K562 (cell line): ENCODE measurements around the gene SH3TC1. TPM values are rescaled to one million over a fixed set of nuclear protein-coding genes. Genes with fewer than 3 reads are reported as not detected.
A peak's percentile ranks its signal among the peaks of the same experiment; 100 is the strongest.

Experiments used
- ATAC-seq: fragments of 200-7000 bp; cut with Tn5 transposase; 3 replicates; pipeline ENCODE4 v1.9.1; 2020; ENCODE audit warnings: moderate library complexity
- BruUV-seq: library from RNA; stranded (reverse); fragments of 400-500 nt; replicated peaks from 2 replicates; lab custom pipeline; 2021; lab: Mats Ljungman, UMichigan
- CTCF ChIA-PET: fragments of 300-600 bp; formaldehyde crosslinking; extraction: SDS; loops from one replicate; lab custom pipeline; 2021; ENCODE audit warnings: low intra/inter-chr PET ratio; lab: Yijun Ruan, JAX
- POLR2A ChIA-PET: fragments of 300-600, 350-650 bp; sonication (Branson Sonifier 250); formaldehyde crosslinking; extraction: SDS; loops from one replicate; lab custom pipeline; 2021; ENCODE audit warnings: antibody characterized with exemption, inconsistent platforms; lab: Yijun Ruan, JAX
- DNase-seq, 4 experiments: peaks; one replicate each; pipeline versions ENCODE4 v3.0.0 to v3.0.0-alpha.2; 2011 to 2018; ENCODE audit warnings: low spot score in 3 of 4, mixed read lengths in 3 of 4; ENCODE audit errors: extremely low read depth in 1 of 4
- FAIRE-seq: peaks from 2 replicates; lab custom pipeline; 2011; peaks lifted over from hg19 to GRCh38; lab: Jason Lieb, UNC
- H2AFZ ChIP-seq: 2 replicates; pipeline ENCODE4 v1.6.0; 2011; ENCODE audit warnings: low read depth, low read length, control low read depth, inconsistent platforms
- H3K27ac ChIP-seq: fragments of 200-600 bp; 3 replicates; pipeline ENCODE4 v1.8.0; 2011; ENCODE audit warnings: low read depth, mild to moderate bottlenecking, control low read depth, inconsistent platforms, low read length, moderate library complexity, mixed read lengths; ENCODE audit errors: extremely low read depth
- H3K27me3 ChIP-seq, 2 experiments: fragments of 300-600 bp in 1 of 2; 2 replicates in 1 of 2; 3 replicates in 1 of 2; pipeline versions ENCODE4 v1.6.0 to v1.8.0; 2011; ENCODE audit warnings: inconsistent platforms in 2 of 2, low read length in 2 of 2, mild to moderate bottlenecking in 1 of 2, mixed read lengths in 1 of 2, moderate library complexity in 1 of 2; ENCODE audit not compliant: control insufficient read depth in 2 of 2, insufficient read depth in 2 of 2
- H3K36me3 ChIP-seq: fragments of 300-600 bp; 3 replicates; pipeline ENCODE4 v1.8.0; 2011; ENCODE audit warnings: mild to moderate bottlenecking, low read length, inconsistent platforms; ENCODE audit not compliant: control insufficient read depth, insufficient read depth
- H3K4me1 ChIP-seq, 2 experiments: fragments of 200-600 bp in 1 of 2; replicated peaks in 1 of 2; 2 replicates in 1 of 2; 3 replicates in 1 of 2; pipeline versions ENCODE4 v1.5.1 to v1.8.0; 2011; ENCODE audit warnings: inconsistent platforms in 2 of 2, low read length in 2 of 2, mild to moderate bottlenecking in 1 of 2, mixed read lengths in 1 of 2, moderate library complexity in 1 of 2; ENCODE audit not compliant: control insufficient read depth in 2 of 2, insufficient read depth in 2 of 2
- H3K4me2 ChIP-seq: 2 replicates; pipeline ENCODE4 v1.6.1; 2011; ENCODE audit warnings: low read length, control low read depth, inconsistent platforms, mixed read lengths; ENCODE audit not compliant: insufficient read depth
- H3K4me3 ChIP-seq: fragments of 200-600 bp; sonication (generic), shearing (Covaris generic); 2 replicates; pipeline ENCODE4 v1.5.1; 2016; ENCODE audit warnings: control low read depth, inconsistent platforms
- H3K79me2 ChIP-seq: fragments of 200-600 bp; 3 replicates; pipeline ENCODE4 v1.8.0; 2011; ENCODE audit warnings: low read length, inconsistent platforms; ENCODE audit not compliant: control insufficient read depth, insufficient read depth
- H3K9ac ChIP-seq, 2 experiments: 2 replicates each; pipeline versions ENCODE4 v1.6.0 to v1.6.1; 2011; ENCODE audit warnings: low read depth in 2 of 2, low read length in 2 of 2, control low read depth in 1 of 2, inconsistent platforms in 1 of 2, mild to moderate bottlenecking in 1 of 2, mixed read lengths in 1 of 2; ENCODE audit not compliant: insufficient read depth in 1 of 2
- H3K9me1 ChIP-seq: one replicate; pipeline ENCODE4 v1.6.0; 2011; ENCODE audit warnings: inconsistent platforms, mild to moderate bottlenecking, low read length, moderate library complexity; ENCODE audit not compliant: control insufficient read depth, insufficient read depth
- H3K9me3 ChIP-seq: replicated peaks from 2 replicates; pipeline ENCODE4 v1.5.1; 2011; ENCODE audit warnings: low read depth, low read length, inconsistent platforms; ENCODE audit not compliant: control insufficient read depth, insufficient read depth
- H4K20me1 ChIP-seq: replicated peaks from 2 replicates; pipeline ENCODE4 v1.6.1; 2011; ENCODE audit warnings: low read length, inconsistent platforms, mixed read lengths; ENCODE audit not compliant: control insufficient read depth, insufficient read depth
- SRF ChIP-seq, 2 experiments: fragments of 250-450, 450-650 bp in 1 of 2; sonication (Bioruptor Pico) in 1 of 2; sonication (generic) in 1 of 2; formaldehyde crosslinking; IDR thresholded peaks; 2 replicates each; pipeline versions ENCODE4 v1.5.0 to v1.5.1; 2020 to 2022; ENCODE audit warnings: mild to moderate bottlenecking in 1 of 2, missing genetic modification reagents in 1 of 2
- SRSF9 ChIP-seq: fragments of 200-400 bp; formaldehyde crosslinking; IDR thresholded peaks from 2 replicates; pipeline ENCODE4 v1.6.1; 2017; ENCODE audit warnings: low read depth, low read length, borderline replicate concordance
- ZKSCAN1 ChIP-seq: fragments of 150-350 bp; IDR thresholded peaks from 2 replicates; pipeline ENCODE4 v1.6.1; 2016; ENCODE audit warnings: low read depth, low read length
- WGBS: fragments of 100-300 bp; shearing (Covaris generic); methylation state at CpG from one replicate; pipeline ENCODE4 v1.1.6; 2016; ENCODE audit warnings: low coverage, mixed read lengths; ENCODE audit not compliant: insufficient coverage; ENCODE audit errors: missing lambda C conversion rate; 5-methylcytosine and 5-hydroxymethylcytosine counted together
- in situ Hi-C: fragments of 300-500 bp; cut with MboI; formaldehyde crosslinking; loops from 4 replicates; pipeline ENCODE4 v1.15.0; 2018; ENCODE audit warnings: inconsistent platforms, mixed read lengths
- intact Hi-C: fragments of 100-400 bp; cut with micrococcal nuclease; formaldehyde crosslinking; loops from 2 replicates; pipeline ENCODE4 v1.14.2; 2022
- polyA plus RNA-seq, 8 experiments: library from polyadenylated mRNA; depleted of rRNA in 4 of 8; stranded (reverse) in 5 of 8; unstranded in 3 of 8; fragments of >200 nt; fragmentation: Nextera tagmentation in 2 of 8; fragmentation: Illumina TruSeq in 1 of 8; extraction: Ambion mirVana in 2 of 8; extraction: Trizol in 1 of 8; gene quantifications; 2 replicates each; pipeline versions ENCODE4 v1.2.1 to v1.2.3, GENCODE V29; 2011 to 2014; ENCODE audit warnings: inconsistent platforms in 1 of 8, missing spikeins in 1 of 8
- total RNA-seq, 7 experiments: library from RNA; depleted of rRNA in 6 of 7; stranded (reverse); fragments of >200 nt in 6 of 7; fragmentation: Illumina TruSeq in 2 of 7; extraction: Trizol in 2 of 7; gene quantifications; 2 replicates each; pipeline versions ENCODE4 v1.2.1 to v1.2.3, GENCODE V29; 2011 to 2021; ENCODE audit warnings: low replicate concordance in 1 of 7

Gene SH3TC1
- total and polyA plus RNA-seq, 9 of the 15 experiments (the other 6 are each of a cell fraction or from before 2014, with no cell fraction given): 0.04 to 2.1 (median 0.48) TPM; not detected in 1

DNA sequence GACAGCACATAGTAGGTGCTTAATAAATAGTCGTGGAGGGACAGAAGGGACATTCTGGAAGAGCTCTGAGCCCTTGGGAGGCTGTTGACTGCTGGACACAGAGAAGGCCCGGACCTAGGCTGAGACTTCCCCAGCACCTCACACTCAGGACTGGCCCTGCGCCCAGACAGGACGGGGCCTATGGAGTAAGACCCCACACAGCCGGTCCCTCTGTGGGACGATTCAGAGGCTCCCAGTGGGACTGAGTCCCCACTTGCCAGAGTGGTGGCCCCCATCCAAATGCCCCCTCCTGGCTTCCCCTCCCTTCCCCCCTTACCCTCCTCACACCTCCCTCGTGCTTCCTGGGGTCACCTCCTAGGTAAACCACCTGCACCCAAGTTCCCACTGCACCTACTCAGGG, 49.4 kb upstream of the SH3TC1 start:
- Histone ChIP-seq H3K4me1 (peaks cover 0 to 5% of the 10 kb centered on the region in 2 experiments; a peak in 1 of 5 replicates), H3K36me3 (no peaks in the 10 kb centered on the region), H3K9me1 (no peaks in the 10 kb centered on the region), H3K4me2 (no peak overlapping the region), H3K9me3 (no peaks in the 10 kb centered on the region), H3K27ac (no peak overlapping the region), H2AFZ (no peak overlapping the region), H3K4me3 (no peak overlapping the region), H3K79me2 (no peaks in the 10 kb centered on the region), H3K27me3 (peaks cover 23 to 71% of the 10 kb centered on the region in 2 experiments; a peak in 4 of 5 replicates), H4K20me1 (peaks cover 27% of the 10 kb centered on the region; the same call in 1 of the 2 replicates), H3K9ac (no peak overlapping the region)
- in situ Hi-C loops: no loop called here
- DNase-seq (no peak), FAIRE-seq (no peak), ATAC-seq (no peak)
- CTCF ChIA-PET: no interaction called here
- intact Hi-C loops: no loop called here
- POLR2A ChIA-PET: interaction anchor here (0.6 kb wide), 1 partner anchor 1868 kb away, joined by 3 read pairs; no protein-coding TSS in a partner anchor
- 0% methylated on average over 6 of the region's 7 CpGs for WGBS
- no TSS peak for BruUV-seq
- TF ChIP-seq SRSF9: no peak
- peak; percentile 50; the same call in 1 of the 2 replicates for TF ChIP-seq ZKSCAN1
- no peak for TF ChIP-seq SRF (CRISPR knock-in tag; IDR thresholded peaks at IDR 0.05)
- TF ChIP-seq, all 486 proteins: peak for 1
